Measurements from ENCODE around the gene TLE3. TPM values are rescaled to one million over a fixed set of nuclear protein-coding genes. Genes with fewer than 3 reads are reported as not detected.

TLE3 gene
- polyA plus RNA-seq, 1 of the 3 experiments (the other 2 are of a cell fraction): 14.7 TPM

- POLR2A ChIA-PET: no interaction called here
- peaks cover 32% of the 10 kb centered on the region for H4K20me1 ChIP-seq (ENCODE audit: insufficient read depth)
- no peaks in the 10 kb centered on the region for H3K9me3 ChIP-seq
- CTCF ChIA-PET: interaction anchor here (1.0 to 3.6 kb wide), 3 partner anchors 13 to 19 kb away, joined by 3 to 16 read pairs (median 5); partner anchors contain the start of gene TLE3
- H3K4me1 ChIP-seq (ENCODE audit: control insufficient read depth in 1 of 2, insufficient read depth in 2 of 2, low read depth in 1 of 2, low read length in 1 of 2): peaks cover 0 to 30% of the 10 kb centered on the region in 2 experiments; a peak in 2 of 4 replicates
- no peak overlapping the region for H3K4me3 ChIP-seq (ENCODE audit: low read depth in 2 of 2, low read length in 1 of 2)
- DNase-seq: no peak
- no peak overlapping the region for H3K4me2 ChIP-seq
- H3K79me2 ChIP-seq (ENCODE audit: insufficient read depth): peaks cover 3% of the 10 kb centered on the region; the same call in 1 of the 2 replicates
- H3K9me2 ChIP-seq: no peaks in the 10 kb centered on the region
- H3F3A ChIP-seq (replicated peaks; ENCODE audit: insufficient read depth): no peaks in the 10 kb centered on the region
- H3K27me3 ChIP-seq (ENCODE audit: insufficient read depth): no peaks in the 10 kb centered on the region
- no peak overlapping the region for H3K9ac ChIP-seq
- TF ChIP-seq NFIC (IDR thresholded peaks at IDR 0.05; ENCODE audit: borderline replicate concordance) (no peak), TCF12 (IDR thresholded peaks at IDR 0.05) (no peak), RXRA (IDR thresholded peaks at IDR 0.05; ENCODE audit: borderline replicate concordance, low read depth) (no peak), POLR2AphosphoS5 (IDR thresholded peaks at IDR 0.05; ENCODE audit: low read depth, low read length) (no peak), FOSL2 (IDR thresholded peaks at IDR 0.05; ENCODE audit: borderline replicate concordance, low read depth) (no peak), USF1 (IDR thresholded peaks at IDR 0.05; ENCODE audit: borderline replicate concordance, low read depth) (no peak), EP300 (IDR thresholded peaks at IDR 0.05; ENCODE audit: borderline replicate concordance in 1 of 2, low read depth in 1 of 2, low read length in 1 of 2) (no peak), USF2 (IDR thresholded peaks at IDR 0.05; ENCODE audit: borderline replicate concordance, low read depth, low read length) (no peak), TAF1 (IDR thresholded peaks at IDR 0.05; ENCODE audit: borderline replicate concordance, low read depth, low read length) (no peak), MAX (IDR thresholded peaks at IDR 0.05; ENCODE audit: low read depth) (no peak), GATA2 (CRISPR knock-in tag; IDR thresholded peaks at IDR 0.05) (no peak), CTCF (IDR thresholded peaks at IDR 0.05) (no peak), REST (IDR thresholded peaks at IDR 0.05; ENCODE audit: low read depth, low read length) (no peak), RFX5 (IDR thresholded peaks at IDR 0.05; ENCODE audit: low read length) (no peak), PBX3 (IDR thresholded peaks at IDR 0.05) (no peak), EZH2phosphoT487 (IDR thresholded peaks at IDR 0.05; ENCODE audit: borderline replicate concordance, low read depth) (no peak), CHD2 (IDR thresholded peaks at IDR 0.05; ENCODE audit: low read length, partially characterized antibody) (no peak), MXI1 (IDR thresholded peaks at IDR 0.05; ENCODE audit: low read depth, low read length) (no peak), ZBTB33 (IDR thresholded peaks at IDR 0.05; ENCODE audit: borderline replicate concordance, low read depth) (no peak)
- peaks cover 9 to 60% of the 10 kb centered on the region in 2 experiments for H3K36me3 ChIP-seq (replicated peaks in 1 of 2; ENCODE audit: control insufficient read depth in 1 of 2, insufficient read depth in 2 of 2, low read length in 1 of 2)
- no peak overlapping the region for H3K27ac ChIP-seq (ENCODE audit: low read depth in 2 of 2, low read length in 1 of 2)
- 94% methylated on average over 12 of the region's 13 CpGs for WGBS (ENCODE audit: low lambda C conversion rate)
- H2AFZ ChIP-seq (ENCODE audit: low read depth): no peak overlapping the region
These were observed 18.9 kb downstream of the TLE3 start for GRCh38 chr15:70078578-70079417.
